ENCODE measurements around the gene IFI16.

The IFI16 gene

GRCh38 chr1:158998037-158998780, 11.5 kb upstream of the IFI16 start:
- DNase-seq (ENCODE audit: low read depth in 2 of 2), result no peak
- TF ChIP-seq, protein P1, sequence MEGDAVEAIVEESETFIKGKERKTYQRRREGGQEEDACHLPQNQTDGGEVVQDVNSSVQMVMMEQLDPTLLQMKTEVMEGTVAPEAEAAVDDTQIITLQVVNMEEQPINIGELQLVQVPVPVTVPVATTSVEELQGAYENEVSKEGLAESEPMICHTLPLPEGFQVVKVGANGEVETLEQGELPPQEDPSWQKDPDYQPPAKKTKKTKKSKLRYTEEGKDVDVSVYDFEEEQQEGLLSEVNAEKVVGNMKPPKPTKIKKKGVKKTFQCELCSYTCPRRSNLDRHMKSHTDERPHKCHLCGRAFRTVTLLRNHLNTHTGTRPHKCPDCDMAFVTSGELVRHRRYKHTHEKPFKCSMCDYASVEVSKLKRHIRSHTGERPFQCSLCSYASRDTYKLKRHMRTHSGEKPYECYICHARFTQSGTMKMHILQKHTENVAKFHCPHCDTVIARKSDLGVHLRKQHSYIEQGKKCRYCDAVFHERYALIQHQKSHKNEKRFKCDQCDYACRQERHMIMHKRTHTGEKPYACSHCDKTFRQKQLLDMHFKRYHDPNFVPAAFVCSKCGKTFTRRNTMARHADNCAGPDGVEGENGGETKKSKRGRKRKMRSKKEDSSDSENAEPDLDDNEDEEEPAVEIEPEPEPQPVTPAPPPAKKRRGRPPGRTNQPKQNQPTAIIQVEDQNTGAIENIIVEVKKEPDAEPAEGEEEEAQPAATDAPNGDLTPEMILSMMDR (IDR thresholded peaks at IDR 0.05; ENCODE audit: low read depth, low read length), result no peak
- no peak overlapping the region for H3K4me3 ChIP-seq (replicated peaks in 1 of 2; ENCODE audit: low read depth in 2 of 2, low read length in 2 of 2)

DNA sequence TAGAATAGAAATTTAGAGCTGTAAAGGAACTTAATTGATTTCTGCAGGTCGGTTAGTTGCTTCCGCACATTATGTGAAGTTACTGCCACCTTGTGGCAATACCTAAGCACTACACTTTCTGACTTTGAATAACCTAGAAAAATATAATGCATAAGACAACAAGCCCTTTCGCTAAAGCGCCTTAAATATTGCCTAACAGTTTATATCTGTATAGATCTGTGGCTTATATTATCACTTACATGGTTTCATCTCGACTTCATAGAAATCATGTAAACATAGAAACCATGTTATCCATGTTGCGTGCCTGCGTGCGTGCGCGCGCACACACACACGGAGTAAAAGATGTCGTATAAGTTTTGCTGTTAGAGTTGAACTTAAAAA, 10.9 kb upstream of the IFI16 start:
- peak overlapping the region; percentile 30 to 54 for H3K4me3 ChIP-seq (replicated peaks in 1 of 2; ENCODE audit: low read depth in 2 of 2, low read length in 2 of 2)
- TF ChIP-seq, protein P1 (IDR thresholded peaks at IDR 0.05; ENCODE audit: low read depth, low read length), result peak; percentile 72
- peak; percentile 73 to 80 for DNase-seq (ENCODE audit: low read depth in 2 of 2)

DNA sequence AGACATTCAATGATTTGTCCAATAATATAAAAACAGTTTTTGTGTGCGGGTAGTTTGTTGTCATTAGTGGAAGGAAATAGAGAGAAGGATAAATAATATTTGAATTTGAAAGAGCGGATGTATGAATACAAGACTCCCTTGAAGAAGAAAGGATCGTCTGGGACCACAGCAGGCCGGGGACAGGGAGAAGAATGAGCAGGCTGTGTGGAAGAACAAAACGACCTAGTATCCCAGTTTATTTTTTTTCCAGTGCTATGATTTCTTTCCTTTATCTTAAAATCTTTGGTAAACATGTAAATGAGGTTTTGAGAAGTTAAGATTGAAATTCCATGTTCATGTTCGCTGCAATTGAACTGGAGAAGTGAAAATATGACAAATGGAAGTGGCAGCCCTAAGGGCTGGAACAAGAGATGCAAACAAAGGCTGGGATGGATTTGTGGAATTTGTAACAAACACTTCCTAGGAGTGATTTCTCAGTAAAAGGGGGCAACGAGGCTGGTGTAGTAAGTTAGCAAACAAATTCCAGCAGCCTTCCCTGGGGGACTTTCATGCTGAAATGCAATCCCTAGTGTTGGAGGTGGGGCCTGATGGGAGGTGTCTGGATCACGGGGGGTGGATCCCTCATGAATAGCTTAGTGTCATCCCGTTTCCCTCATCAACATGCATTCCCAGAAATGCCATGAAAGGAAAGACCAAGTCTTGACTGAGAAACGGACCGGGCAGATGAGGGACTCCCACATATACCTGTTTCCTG, 10.2 kb upstream of the IFI16 start:
- H3K4me3 ChIP-seq (replicated peaks in 1 of 2; ENCODE audit: low read depth in 2 of 2, low read length in 2 of 2), result peak overlapping the region; percentile 54 to 61
- TF ChIP-seq, protein P1 (IDR thresholded peaks at IDR 0.05; ENCODE audit: low read depth, low read length), result no peak
- peak; percentile 93 to 99 for DNase-seq (ENCODE audit: low read depth in 2 of 2)

DNA sequence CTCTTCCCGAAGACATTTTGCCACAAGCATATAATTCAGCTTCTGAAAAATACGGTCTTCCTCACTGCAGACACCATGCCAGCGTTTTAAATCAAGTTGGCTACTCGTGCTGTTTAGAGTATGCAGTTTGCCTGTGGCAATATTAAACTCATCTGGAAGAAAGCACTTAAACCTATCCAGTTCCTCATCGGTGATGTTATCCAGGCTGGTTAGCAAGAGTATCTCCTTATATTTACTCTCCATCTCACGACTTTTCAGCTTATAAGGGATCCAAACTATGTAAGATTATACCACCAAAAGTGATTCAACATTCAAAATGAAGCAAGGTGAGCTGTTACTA, 9.7 kb upstream of the IFI16 start:
- DNase-seq (ENCODE audit: low read depth in 2 of 2), result no peak
- peak overlapping the region; percentile 54 to 61 for H3K4me3 ChIP-seq (replicated peaks in 1 of 2; ENCODE audit: low read depth in 2 of 2, low read length in 2 of 2)

DNA sequence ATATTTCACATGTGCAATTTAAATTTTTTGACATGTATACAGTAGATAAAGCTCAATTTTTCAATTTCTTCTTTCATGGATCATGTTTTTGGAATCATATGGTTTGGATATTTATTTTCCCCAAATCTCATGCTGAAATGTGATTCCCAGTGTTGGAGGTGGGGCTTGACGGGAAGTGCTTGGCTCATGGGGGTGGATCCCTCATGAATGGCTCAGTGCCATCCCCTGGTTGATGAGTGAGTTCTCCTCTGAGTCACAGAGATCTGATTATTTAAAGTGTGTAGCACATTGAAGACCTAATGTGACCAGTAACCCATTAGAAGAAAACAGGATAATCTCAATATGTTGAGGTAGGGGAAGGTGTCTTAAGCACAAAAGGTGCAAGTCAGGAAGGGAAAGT, 9.1 kb upstream of the IFI16 start:
- DNase-seq (ENCODE audit: low read depth in 2 of 2), result peak; percentile 95 to 97
- peak overlapping the region; percentile 54 to 61 for H3K4me3 ChIP-seq (replicated peaks in 1 of 2; ENCODE audit: low read depth in 2 of 2, low read length in 2 of 2)
- TF ChIP-seq, protein P1 (IDR thresholded peaks at IDR 0.05; ENCODE audit: low read depth, low read length), result no peak

More for the DNA sequence above, 9.7 kb upstream of the IFI16 start:
- TF ChIP-seq, protein P1 (IDR thresholded peaks at IDR 0.05; ENCODE audit: low read depth, low read length), result no peak

DNA sequence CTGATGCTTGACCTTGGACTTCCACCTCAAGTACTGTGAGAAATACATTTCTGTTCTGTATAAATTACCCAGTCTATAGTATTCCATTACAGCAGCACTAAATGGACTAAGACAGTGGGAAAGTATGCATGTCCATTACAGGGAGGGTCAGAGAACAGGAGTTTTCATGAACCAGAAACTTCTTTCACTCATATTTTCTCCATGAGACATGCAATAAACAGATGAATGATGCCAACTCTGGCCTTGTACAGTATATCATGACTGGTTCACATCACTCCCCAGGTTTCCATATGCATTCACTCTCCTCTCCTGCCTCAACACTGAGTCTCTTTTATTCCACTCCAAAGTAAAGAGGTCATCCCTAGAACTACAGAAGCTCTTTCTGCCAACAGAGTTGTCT, 4.5 kb upstream of the IFI16 start:
- TF ChIP-seq, protein P1 (IDR thresholded peaks at IDR 0.05; ENCODE audit: low read depth, low read length), result no peak
- DNase-seq (ENCODE audit: low read depth in 2 of 2), result peak in 1 of 2 donors; percentile 32
- H3K4me3 ChIP-seq (replicated peaks in 1 of 2; ENCODE audit: low read depth in 2 of 2, low read length in 2 of 2), result no peak overlapping the region

Data from cardiac fibroblast (primary cell).